GM06990 (cell line): ENCODE results near the gene ASNSD1.
A peak's percentile ranks its signal among the peaks of the same experiment; 100 is the strongest.
"Not testable (repeated sequence)": the region's sequence is repeated elsewhere in the genome, so short reads cannot be mapped to it uniquely, and the experiment has no call there.

Experiments used
- DNase-seq: peaks from one replicate; pipeline ENCODE4 v3.0.0-alpha.2; 2011; ENCODE audit not compliant: insufficient read length; ENCODE audit errors: extremely low read depth
- H3K27me3 ChIP-seq: replicated peaks from 2 replicates; pipeline ENCODE4 v1.6.0; 2011; ENCODE audit warnings: low read length; ENCODE audit not compliant: control insufficient read depth, insufficient read depth
- H3K36me3 ChIP-seq: 2 replicates; pipeline ENCODE4 v1.5.1; 2011; ENCODE audit warnings: low read length; ENCODE audit not compliant: control insufficient read depth, insufficient read depth
- H3K4me3 ChIP-seq: replicated peaks from 2 replicates; pipeline ENCODE4 v1.5.1; 2011; ENCODE audit warnings: low read depth, mild to moderate bottlenecking, control low read depth, low read length
- TF ChIP-seq, protein P1 (sequence below): IDR thresholded peaks from 2 replicates; pipeline ENCODE4 v1.5.1; 2011; ENCODE audit warnings: low read length, control low read depth, mild to moderate bottlenecking, inconsistent platforms; ENCODE audit not compliant: insufficient read depth, poor library complexity, severe bottlenecking

ASNSD1 gene

DNA sequence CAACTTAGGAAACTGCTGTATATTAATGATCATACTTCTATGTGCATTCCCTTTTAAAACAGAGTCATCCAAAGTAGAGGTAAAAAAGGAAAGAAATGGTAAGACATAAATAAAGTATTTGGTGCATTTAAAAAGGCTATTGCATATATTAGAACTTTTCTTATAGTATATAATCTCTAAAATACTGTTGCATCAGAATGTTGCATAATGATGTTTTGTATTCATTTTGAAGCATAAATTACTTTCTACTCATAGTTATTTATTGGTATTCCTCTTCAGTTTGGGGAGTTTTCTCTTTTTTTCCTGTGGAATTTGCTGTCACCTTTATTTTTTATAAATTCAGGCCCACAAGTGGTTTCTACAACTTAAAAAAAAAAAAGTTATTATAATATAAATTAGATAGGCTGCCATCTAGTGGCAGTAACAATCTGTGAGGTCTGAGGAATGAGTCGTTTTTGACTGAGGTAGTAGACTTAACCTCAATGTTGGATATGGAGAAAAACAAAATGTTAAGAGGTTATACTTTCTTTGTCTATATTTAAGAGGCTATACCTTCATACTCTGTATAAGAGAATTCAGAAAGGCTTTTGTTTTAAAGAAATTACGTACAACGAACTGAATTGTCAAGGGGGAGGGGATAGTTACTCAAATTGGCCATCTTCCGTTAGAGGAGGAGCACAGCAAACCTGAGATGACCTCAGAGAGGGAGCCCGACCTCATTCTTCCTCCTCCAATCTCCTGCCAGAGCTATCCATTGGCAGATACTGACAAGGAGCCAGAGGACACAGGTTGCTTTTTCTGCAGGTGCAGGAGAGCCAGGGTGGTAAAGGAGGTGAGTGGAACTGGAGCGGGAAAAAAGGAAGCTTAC lies 37.0 kb downstream of the ASNSD1 start:
- no peaks in the 10 kb centered on the region for H3K27me3 ChIP-seq
- no peaks in the 10 kb centered on the region for H3K36me3 ChIP-seq
- TF ChIP-seq, protein P1, sequence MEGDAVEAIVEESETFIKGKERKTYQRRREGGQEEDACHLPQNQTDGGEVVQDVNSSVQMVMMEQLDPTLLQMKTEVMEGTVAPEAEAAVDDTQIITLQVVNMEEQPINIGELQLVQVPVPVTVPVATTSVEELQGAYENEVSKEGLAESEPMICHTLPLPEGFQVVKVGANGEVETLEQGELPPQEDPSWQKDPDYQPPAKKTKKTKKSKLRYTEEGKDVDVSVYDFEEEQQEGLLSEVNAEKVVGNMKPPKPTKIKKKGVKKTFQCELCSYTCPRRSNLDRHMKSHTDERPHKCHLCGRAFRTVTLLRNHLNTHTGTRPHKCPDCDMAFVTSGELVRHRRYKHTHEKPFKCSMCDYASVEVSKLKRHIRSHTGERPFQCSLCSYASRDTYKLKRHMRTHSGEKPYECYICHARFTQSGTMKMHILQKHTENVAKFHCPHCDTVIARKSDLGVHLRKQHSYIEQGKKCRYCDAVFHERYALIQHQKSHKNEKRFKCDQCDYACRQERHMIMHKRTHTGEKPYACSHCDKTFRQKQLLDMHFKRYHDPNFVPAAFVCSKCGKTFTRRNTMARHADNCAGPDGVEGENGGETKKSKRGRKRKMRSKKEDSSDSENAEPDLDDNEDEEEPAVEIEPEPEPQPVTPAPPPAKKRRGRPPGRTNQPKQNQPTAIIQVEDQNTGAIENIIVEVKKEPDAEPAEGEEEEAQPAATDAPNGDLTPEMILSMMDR: peak; percentile 41
- H3K4me3 ChIP-seq: no peak overlapping the region; the same call in 1 of the 2 replicates
- DNase-seq: peak; percentile 15

DNA sequence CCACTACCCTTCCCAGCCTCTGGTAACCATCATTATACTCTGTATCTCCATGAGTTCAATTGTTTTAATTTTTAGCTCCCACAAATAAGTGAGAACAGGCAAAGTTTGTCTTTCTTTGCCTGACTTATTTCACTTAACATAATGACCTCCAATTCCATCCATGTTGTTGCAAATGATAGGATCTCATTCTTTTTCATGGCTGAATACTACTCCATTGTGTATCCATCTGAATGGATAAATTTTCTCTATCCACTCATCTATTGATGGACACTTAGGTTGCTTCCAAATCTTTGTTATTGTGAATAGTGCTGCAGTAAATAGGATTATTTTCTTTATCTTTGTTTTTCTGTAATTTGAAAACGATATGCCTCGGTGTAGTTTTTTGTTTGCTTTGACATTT lies 39.4 kb downstream of the ASNSD1 start:
- Histone ChIP-seq H3K4me3 (no peak overlapping the region), H3K27me3 (no peaks in the 10 kb centered on the region)

DNA sequence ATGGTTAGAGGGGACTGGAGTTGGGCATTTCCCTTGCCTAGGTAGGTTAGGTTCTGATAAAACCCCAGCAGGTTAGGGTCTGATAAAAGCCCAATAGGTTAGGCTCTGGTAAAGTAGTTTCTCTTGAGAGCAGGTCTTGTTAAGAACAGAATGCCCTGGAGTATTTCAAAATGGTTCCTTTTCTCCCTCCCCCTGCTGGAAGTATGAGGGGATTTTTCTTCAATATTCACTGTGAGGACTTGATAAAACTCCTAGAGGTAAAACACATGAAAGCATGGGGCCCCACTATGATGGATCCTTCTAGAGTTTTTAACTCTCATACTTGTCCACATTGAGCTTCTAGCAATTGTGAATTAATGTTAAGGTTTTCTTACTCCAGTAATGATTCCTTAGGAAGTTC lies 40.8 kb downstream of the ASNSD1 start:
- TF ChIP-seq, protein P1: no peak
- Histone ChIP-seq H3K27me3 (no peaks in the 10 kb centered on the region), H3K36me3 (no peaks in the 10 kb centered on the region), H3K4me3 (no peak overlapping the region)
- no peak for DNase-seq

More for the DNA sequence above, 39.4 kb downstream of the ASNSD1 start:
- no peaks in the 10 kb centered on the region for H3K36me3 ChIP-seq
- no peak for DNase-seq
- TF ChIP-seq, protein P1: no peak

DNA sequence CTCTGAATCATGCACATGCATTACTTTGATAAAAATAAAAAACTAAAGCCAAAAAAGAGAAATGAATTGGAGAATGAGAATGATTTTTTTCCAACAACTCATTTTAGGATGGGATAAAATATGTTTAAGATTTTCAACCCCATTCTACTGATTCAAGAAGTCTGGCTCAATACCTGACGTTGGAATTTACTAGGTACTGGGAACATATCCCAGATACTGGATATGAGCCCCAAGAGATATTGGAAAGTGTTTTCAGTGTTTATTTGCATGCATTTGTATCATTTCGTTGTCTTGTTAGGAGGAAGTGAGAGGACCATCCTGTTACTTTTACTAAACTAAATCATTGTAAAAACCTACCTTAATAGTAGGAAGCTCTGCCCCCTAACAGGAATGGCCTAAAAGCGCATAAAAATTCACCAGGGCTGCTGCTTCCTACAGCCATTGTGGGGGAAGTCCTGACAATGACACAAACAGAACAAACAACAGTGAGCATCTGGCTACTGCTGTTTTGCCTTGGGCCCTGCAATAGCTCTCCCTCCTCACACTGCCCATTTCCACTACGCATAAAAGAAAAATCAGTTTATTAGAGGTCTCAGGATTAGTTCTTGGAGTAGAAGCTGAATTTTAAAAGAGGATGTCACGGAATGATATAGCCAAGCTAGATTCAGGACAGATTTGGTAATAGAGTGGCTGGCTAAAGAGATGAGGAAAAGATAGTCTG lies 48.4 kb downstream of the ASNSD1 start:
- TF ChIP-seq, protein P1: no peak
- Histone ChIP-seq H3K4me3 (no peak overlapping the region), H3K27me3 (no peaks in the 10 kb centered on the region), H3K36me3 (no peaks in the 10 kb centered on the region)
- no peak for DNase-seq

DNA sequence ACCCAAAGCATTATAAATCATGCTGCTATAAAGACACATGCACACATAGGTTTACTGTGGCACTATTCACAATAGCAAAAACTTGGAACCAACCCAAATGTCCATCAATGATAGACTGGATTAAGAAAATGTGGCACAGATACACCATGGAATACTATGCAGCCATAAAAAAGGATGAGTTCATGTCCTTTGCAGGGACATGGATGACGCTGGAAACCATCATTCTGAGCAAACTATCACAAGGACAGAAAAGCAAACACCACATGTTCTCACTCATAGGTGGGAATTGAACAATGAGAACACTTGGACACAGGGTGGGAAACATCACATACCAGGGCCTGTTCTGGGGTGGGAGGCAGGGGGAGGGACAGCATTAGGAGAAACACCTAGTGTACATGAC lies 56.3 kb downstream of the ASNSD1 start:
- not testable (repeated sequence) for H3K4me3 ChIP-seq, DNase-seq, H3K36me3 ChIP-seq, H3K27me3 ChIP-seq

DNA sequence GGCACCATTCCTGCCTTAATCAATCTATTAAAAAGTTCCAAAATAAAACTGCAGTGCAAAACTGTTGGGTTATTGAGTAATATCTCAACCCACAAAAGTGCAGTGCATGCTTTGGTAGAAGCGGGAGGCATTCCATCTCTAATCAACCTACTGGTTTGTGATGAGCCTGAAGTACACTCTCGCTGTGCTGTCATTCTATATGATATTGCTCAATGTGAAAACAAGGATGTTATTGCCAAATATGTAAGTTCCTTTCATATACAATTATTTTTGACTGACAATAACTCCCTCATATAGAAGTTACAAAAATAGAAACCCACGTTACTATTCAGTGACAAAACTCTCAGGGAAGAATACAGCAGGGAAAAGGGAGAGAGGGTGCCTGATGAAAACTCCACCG lies 58.3 kb downstream of the ASNSD1 start:
- H3K36me3 ChIP-seq: no peaks in the 10 kb centered on the region
- TF ChIP-seq, protein P1: no peak
- no peak overlapping the region for H3K4me3 ChIP-seq
- no peaks in the 10 kb centered on the region for H3K27me3 ChIP-seq
- no peak for DNase-seq
